ENCODE results near the gene FOSB. TPM values are rescaled to one million over a fixed set of nuclear protein-coding genes. Genes with fewer than 3 reads are reported as not detected.

FOSB gene
- total RNA-seq, 4 donors from 2014 or later = 2.2 to 25.2 (median 6.9) TPM

DNA sequence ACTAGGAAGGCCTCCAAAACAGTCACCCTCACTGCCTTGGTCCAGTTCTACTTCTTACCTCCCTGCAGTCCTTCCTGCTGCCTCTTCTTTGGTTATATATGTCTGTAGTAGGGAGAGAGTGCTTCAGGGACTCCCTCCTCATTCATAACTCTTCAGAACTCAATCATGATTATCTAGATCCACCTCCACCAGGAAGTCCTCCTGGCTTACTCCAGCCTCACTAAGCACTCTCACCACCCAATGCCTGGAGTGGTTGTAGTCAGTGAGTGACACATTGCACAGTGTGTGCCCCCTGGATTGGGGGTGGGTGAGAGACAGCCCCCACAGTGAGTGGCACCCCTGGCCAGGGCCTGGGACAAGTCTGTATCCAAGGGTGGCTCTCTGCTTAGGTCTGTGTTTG, 10.0 kb upstream of the FOSB start:
- no peaks in the 10 kb centered on the region for H3K9me3 ChIP-seq
- no peaks in the 10 kb centered on the region for H3K27me3 ChIP-seq
- no peak overlapping the region for H3K27ac ChIP-seq (replicated peaks in 1 of 4)
- DNase-seq (ENCODE audit: extremely low spot score) = no peak
- H3K4me1 ChIP-seq = peaks cover 16 to 28% (median 24%) of the 10 kb centered on the region in 4 donors
- TF ChIP-seq CTCF (IDR thresholded peaks at IDR 0.05) (no peak), EP300 (IDR thresholded peaks at IDR 0.05) (no peak), POLR2AphosphoS5 (IDR thresholded peaks at IDR 0.05) (no peak), POLR2A (IDR thresholded peaks at IDR 0.05; ENCODE audit: low read depth) (no peak)
- no peak overlapping the region for H3K4me3 ChIP-seq
- H3K36me3 ChIP-seq = no peaks in the 10 kb centered on the region
- intact Hi-C loops (cut with DNase I) = no loop called here

- Histone ChIP-seq H3K4me1 (peaks cover 3 to 7% (median 6%) of the 10 kb centered on the region in 4 donors), H3K36me3 (no peaks in the 10 kb centered on the region), H3K9me3 (no peaks in the 10 kb centered on the region), H3K4me3 (no peak overlapping the region), H3K27ac (replicated peaks in 1 of 4) (no peak overlapping the region), H3K27me3 (no peaks in the 10 kb centered on the region)
- DNase-seq (ENCODE audit: extremely low spot score) = no peak
- TF ChIP-seq EP300 (IDR thresholded peaks at IDR 0.05) = no peak
- no peak for TF ChIP-seq POLR2AphosphoS5 (IDR thresholded peaks at IDR 0.05)
- no peak for TF ChIP-seq CTCF (IDR thresholded peaks at IDR 0.05)
- no peak for TF ChIP-seq POLR2A (IDR thresholded peaks at IDR 0.05; ENCODE audit: low read depth)
- intact Hi-C loops (cut with DNase I) = no loop called here
- 82% methylated on average over 5 of the region's 8 CpGs for WGBS
These were observed 6.9 kb upstream of the FOSB start for GRCh38 chr19:45460807-45461347.

DNA sequence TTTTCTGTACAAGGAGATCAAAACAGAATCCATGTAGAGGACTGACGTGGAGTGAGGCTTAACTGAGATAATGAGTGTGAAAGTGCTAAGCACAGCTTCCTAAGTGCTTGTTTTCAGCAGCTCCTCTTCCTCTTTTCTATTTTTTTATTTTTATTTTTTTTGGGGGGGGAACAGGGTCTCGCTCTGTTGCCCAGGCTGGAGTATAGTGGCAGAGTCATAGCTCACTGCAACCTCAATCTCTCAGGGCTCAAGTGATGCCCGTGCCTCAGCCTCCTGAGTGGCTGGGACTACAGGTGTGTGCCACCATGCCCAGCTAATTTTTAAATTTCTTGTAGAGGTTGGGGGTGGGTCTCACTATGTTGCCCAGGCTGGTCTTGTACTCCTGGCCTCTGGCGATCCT, 5.6 kb upstream of the FOSB start:
- Histone ChIP-seq H3K36me3 (no peaks in the 10 kb centered on the region), H3K4me3 (no peak overlapping the region), H3K27me3 (no peaks in the 10 kb centered on the region), H3K9me3 (no peaks in the 10 kb centered on the region), H3K27ac (replicated peaks in 1 of 4) (no peak overlapping the region), H3K4me1 (peaks cover 5 to 6% (median 6%) of the 10 kb centered on the region in 4 donors)
- DNase-seq (ENCODE audit: extremely low spot score) = no peak
- WGBS = 80% methylated on average over 4 of the region's 4 CpGs
- TF ChIP-seq POLR2A (IDR thresholded peaks at IDR 0.05; ENCODE audit: low read depth) = no peak
- no peak for TF ChIP-seq POLR2AphosphoS5 (IDR thresholded peaks at IDR 0.05)
- no peak for TF ChIP-seq CTCF (IDR thresholded peaks at IDR 0.05)
- TF ChIP-seq EP300 (IDR thresholded peaks at IDR 0.05) = no peak
- intact Hi-C loops (cut with DNase I) = no loop called here

DNA sequence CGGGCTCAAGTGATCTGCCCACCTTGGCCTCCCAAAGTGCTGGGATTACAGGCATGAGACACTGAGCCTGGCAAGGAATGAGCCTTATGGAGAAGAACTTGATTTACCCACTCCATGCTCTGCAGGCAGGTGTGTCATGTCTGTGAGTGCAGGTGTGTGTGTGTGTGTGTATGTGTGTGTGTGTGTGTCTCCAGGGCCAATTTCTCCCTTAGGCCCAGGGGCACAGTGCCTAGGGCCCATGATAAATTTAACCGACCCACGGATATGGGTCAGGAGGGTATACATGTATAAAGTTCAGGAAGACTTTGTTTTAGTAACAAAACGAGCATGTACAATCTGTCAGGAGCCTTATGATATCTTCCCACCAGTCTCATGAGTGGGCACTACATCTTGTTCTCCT, 4.6 kb upstream of the FOSB start:
- H3K27me3 ChIP-seq = peaks cover 0 to 5% (median 0%) of the 10 kb centered on the region in 4 donors
- intact Hi-C loops (cut with DNase I) = no loop called here
- H3K9me3 ChIP-seq = no peaks in the 10 kb centered on the region
- H3K36me3 ChIP-seq = no peaks in the 10 kb centered on the region
- peaks cover 11 to 15% (median 14%) of the 10 kb centered on the region in 4 donors for H3K4me1 ChIP-seq
- TF ChIP-seq POLR2AphosphoS5 (IDR thresholded peaks at IDR 0.05) (no peak), POLR2A (IDR thresholded peaks at IDR 0.05; ENCODE audit: low read depth) (no peak), EP300 (IDR thresholded peaks at IDR 0.05) (no peak), CTCF (IDR thresholded peaks at IDR 0.05) (no peak)
- 72% methylated on average over 4 of the region's 4 CpGs for WGBS
- no peak overlapping the region for H3K4me3 ChIP-seq
- no peak overlapping the region for H3K27ac ChIP-seq (replicated peaks in 1 of 4)
- no peak for DNase-seq (ENCODE audit: extremely low spot score)

DNA sequence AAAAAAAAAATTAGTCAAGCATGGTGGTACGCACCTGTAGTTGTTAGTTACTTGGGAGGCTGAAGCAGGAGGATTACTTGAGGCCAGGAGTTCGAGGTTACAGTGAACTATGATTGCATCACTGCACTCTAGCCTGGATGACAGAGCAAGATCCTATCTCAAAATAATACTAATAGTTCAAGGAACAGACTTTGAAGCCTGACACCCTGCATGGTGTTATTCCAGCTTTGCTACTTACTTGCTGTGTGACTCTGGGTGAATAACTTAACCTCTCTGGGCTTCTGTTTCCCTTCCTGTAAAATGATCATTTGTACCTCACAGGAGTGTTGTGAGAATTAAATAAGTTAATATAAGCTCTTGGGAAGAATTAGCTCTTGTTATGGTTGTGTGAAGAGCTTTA, 3.5 kb upstream of the FOSB start:
- no peak overlapping the region for H3K4me3 ChIP-seq
- no peaks in the 10 kb centered on the region for H3K9me3 ChIP-seq

More for the DNA sequence above, 3.5 kb upstream of the FOSB start:
- WGBS = 94% methylated on average over 2 of the region's 2 CpGs
- TF ChIP-seq CTCF (IDR thresholded peaks at IDR 0.05) = no peak
- no peak for TF ChIP-seq POLR2AphosphoS5 (IDR thresholded peaks at IDR 0.05)
- no peak for TF ChIP-seq EP300 (IDR thresholded peaks at IDR 0.05)
- Histone ChIP-seq H3K4me1 (peaks cover 17 to 22% (median 21%) of the 10 kb centered on the region in 4 donors), H3K27ac (replicated peaks in 1 of 4) (no peak overlapping the region), H3K36me3 (no peaks in the 10 kb centered on the region), H3K27me3 (peaks cover 0 to 5% (median 0%) of the 10 kb centered on the region in 4 donors)
- intact Hi-C loops (cut with DNase I) = no loop called here
- DNase-seq (ENCODE audit: extremely low spot score) = no peak

Measured in esophagus muscularis mucosa (tissue), 4 donors.